ENCODE measurements around the gene RGS3.

Gene RGS3

GRCh38 chr9:113620377-113621161 is 157.0 kb downstream of the RGS3 start (continued):
- no peak for TF ChIP-seq REST (tag by site-specific recombination; IDR thresholded peaks at IDR 0.05)
- no peak for TF ChIP-seq ZNF140 (tag by site-specific recombination; IDR thresholded peaks at IDR 0.05)
- no peak for TF ChIP-seq ZNF24 (tag by site-specific recombination; IDR thresholded peaks at IDR 0.05)
- TF ChIP-seq SCRT2 (tag by site-specific recombination; IDR thresholded peaks at IDR 0.05): no peak
- no peak for TF ChIP-seq ZNF157 (tag by site-specific recombination; IDR thresholded peaks at IDR 0.05)
- TF ChIP-seq ZBTB11 (tag by site-specific recombination; conservative IDR thresholded peaks at IDR 0.05; ENCODE audit: low read depth): no peak
- no peak for TF ChIP-seq ZNF302 (tag by site-specific recombination; IDR thresholded peaks at IDR 0.05; ENCODE audit: low read depth)
- no peak for TF ChIP-seq ZNF239 (tag by site-specific recombination; IDR thresholded peaks at IDR 0.05)
- TF ChIP-seq ZNF585B (tag by site-specific recombination; IDR thresholded peaks at IDR 0.05): no peak
- peak; percentile 62 for TF ChIP-seq PATZ1 (tag by site-specific recombination; IDR thresholded peaks at IDR 0.05)
- TF ChIP-seq KLF10 (tag by site-specific recombination; IDR thresholded peaks at IDR 0.05): no peak; the same call in 1 of the 2 replicates
- TF ChIP-seq ZFP37 (tag by site-specific recombination; IDR thresholded peaks at IDR 0.05): no peak
- TF ChIP-seq ZNF692 (tag by site-specific recombination; IDR thresholded peaks at IDR 0.05): 0 out of 2 replicates have a peak, but pooled peaks have one; percentile 31
- no peak for TF ChIP-seq ZNF114 (tag by site-specific recombination; IDR thresholded peaks at IDR 0.05)
- TF ChIP-seq ZNF561 (tag by site-specific recombination; IDR thresholded peaks at IDR 0.05; ENCODE audit: borderline replicate concordance): no peak
- TF ChIP-seq ZNF394 (tag by site-specific recombination; IDR thresholded peaks at IDR 0.05; ENCODE audit: borderline replicate concordance): peak; percentile 32; the same call in 1 of the 2 replicates
- TF ChIP-seq HOXA7 (CRISPR knock-in tag; IDR thresholded peaks at IDR 0.05; ENCODE audit: borderline replicate concordance): no peak
- no peak for TF ChIP-seq ZNF280C (tag by site-specific recombination; IDR thresholded peaks at IDR 0.05)
- no peak for TF ChIP-seq TRIM28 (IDR thresholded peaks at IDR 0.05; ENCODE audit: borderline replicate concordance, low read length)
- TF ChIP-seq MEIS1 (CRISPR knock-in tag; IDR thresholded peaks at IDR 0.05; ENCODE audit: borderline replicate concordance): no peak
- TF ChIP-seq RBAK (tag by site-specific recombination; IDR thresholded peaks at IDR 0.05): no peak
- TF ChIP-seq ZBTB17 (tag by site-specific recombination; IDR thresholded peaks at IDR 0.05): peak; percentile 82
- TF ChIP-seq ZBTB49 (tag by site-specific recombination; IDR thresholded peaks at IDR 0.05; ENCODE audit: low read depth): no peak
- no peak for TF ChIP-seq ZNF202 (tag by site-specific recombination; IDR thresholded peaks at IDR 0.05; ENCODE audit: borderline replicate concordance)

Measured in HEK293 (cell line).